Stimulated activated CD8-positive, alpha-beta memory T cell treated with anti-CD3 and anti-CD28 coated beads, Interleukin-2, amount 100 ng/mL, for 1 hour (primary cell): ENCODE data around the gene SLC2A1.

Experiments used
- DNase-seq, 2 donors: peaks; one replicate each; pipeline ENCODE4 v3.0.0-alpha.2; 2020; ENCODE audit warnings: low read depth in 2 of 2

SLC2A1 gene

DNA sequence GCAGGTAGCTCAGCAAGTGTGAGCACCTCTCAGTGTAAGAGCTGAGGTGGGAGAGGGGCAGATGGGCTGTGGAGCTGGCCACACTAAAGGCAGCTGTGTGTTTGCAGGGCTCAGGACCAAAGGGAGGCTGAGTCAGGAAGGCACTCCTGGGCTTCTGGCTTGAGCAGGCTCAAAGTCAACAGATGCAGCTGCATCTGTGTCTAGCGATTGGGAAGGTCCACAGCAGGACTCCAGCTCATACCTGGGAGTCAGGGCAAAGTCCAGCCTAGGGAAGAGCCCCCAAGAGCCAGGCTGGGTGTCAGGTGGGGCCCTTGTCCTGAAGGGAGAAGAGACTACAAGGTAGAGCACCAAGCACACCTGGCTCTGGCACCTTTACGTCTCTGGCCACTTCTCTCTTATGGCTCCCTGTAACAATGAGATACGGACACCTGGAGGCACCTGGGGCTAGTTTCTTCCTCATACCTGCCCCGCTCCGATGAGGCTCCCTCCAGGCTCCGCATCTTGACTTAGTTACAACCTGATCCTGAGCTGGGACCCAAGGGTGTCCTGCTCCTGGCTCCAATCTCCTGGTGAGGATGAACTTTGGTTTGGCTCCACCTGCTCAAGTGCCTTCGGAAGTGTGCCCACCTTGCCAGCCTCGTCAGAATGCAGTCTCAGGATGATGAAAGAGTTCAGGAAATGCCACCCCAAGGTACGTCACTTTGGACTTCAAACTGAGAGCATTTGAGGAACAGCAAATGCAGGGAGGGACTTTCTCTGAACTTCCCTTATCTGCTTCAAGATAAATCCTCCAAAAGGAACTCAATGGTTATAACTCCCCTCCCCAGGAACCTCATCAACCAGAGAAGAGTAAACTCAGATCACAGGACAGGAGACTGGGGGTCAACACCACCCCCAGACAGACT is 21.5 kb upstream of the SLC2A1 start:
- no peak for DNase-seq

- DNase-seq: no peak
Observed at GRCh38 chr1:42979036-42979430, 20.4 kb upstream of the SLC2A1 start.

DNA sequence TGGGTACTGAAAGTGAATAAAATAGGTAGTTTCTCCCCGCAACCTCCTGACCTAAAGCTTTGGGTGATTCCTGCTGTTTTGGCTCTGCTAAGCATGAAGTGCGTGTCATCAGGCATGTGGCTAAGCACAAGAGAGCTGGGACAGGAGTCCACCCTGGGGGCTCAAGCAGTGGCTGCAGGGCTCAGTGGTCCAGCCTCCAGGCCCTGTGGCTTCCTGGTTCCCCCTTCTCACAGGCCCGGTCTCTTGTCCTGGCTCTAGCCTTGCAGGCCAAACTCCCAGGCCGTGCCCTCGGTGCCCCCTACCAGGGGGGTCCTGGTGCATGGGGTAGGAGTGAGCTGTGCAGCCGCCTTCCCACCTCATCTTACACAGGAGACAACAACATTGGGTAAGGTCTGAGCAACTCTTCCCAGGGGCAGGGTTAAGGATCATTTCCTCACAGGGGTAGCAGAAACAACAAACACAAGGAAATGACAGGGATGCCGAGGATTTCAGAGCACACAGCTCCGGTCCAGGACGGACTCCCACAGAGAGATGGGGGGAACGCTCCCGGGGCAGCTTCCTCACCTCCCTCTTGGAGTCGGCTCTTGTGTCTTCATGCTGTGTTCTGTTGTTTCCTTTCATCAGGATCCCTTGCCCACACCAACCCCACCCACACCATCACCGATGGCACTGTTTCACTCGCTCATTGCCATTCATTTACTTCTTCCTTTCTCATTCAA is 19.8 kb upstream of the SLC2A1 start:
- no peak for DNase-seq

GRCh38 chr1:42977653-42978052 is 19.0 kb upstream of the SLC2A1 start:
- no peak for DNase-seq

- DNase-seq: no peak
Observed at GRCh38 chr1:42975561-42976225, 17.0 kb upstream of the SLC2A1 start.

DNA sequence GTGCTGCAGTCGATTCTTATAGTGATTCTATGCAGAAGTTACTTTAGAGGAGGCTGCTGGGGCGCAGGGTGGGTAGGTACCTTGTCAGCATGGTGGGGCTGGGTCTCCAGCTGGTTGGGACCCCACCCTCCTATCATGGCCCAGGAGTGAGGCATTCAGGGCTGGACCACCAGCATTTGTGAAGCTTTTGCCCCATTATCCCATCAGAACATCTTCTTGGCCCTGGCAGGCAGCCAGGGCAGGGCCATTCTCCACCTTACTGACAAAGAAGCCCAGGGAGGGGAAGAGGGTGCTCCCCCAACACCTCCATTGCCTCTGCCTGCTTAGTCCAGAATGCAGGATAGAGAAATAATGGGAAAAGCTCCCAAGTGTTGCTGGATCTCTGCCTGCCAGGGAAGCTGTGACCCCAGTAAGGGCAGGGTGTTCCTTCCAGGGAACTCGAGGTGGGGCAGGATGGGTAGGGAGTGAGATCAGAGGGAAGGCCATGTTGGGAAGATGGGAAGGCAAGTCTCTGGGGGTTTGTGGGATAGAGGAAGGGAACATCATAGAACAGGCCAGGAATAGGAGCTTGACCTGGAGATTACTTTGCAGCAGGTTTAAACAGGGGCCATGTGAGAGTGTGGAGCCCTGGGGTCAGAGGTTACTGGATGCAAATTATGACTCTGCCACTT is 16.2 kb upstream of the SLC2A1 start:
- DNase-seq: no peak

GRCh38 chr1:42973799-42974198 is 15.1 kb upstream of the SLC2A1 start:
- DNase-seq: no peak

DNA sequence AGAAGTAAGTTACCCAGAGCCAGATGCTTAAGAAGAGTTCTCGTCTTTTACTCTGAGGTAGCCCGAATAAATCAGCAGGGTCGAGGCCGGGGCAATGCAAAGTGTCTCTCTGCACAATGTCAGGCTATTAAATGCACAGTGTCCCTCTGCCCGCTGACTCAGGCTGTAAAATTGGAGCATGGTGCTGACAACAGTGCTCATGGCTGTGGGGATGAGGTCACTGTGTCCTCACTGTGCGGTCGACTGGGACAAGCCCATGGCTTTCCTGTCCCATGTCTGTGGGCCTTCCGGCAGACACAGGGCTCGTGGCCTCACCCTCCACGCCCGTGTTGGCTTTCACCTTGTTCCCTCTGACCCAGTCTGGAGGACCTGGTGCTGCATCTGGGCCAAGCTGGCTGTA is 14.6 kb upstream of the SLC2A1 start:
- no peak for DNase-seq

GRCh38 chr1:42971841-42972291 is 13.2 kb upstream of the SLC2A1 start:
- DNase-seq: no peak

- DNase-seq: no peak
Observed at GRCh38 chr1:42970143-42970542, 11.5 kb upstream of the SLC2A1 start.

DNA sequence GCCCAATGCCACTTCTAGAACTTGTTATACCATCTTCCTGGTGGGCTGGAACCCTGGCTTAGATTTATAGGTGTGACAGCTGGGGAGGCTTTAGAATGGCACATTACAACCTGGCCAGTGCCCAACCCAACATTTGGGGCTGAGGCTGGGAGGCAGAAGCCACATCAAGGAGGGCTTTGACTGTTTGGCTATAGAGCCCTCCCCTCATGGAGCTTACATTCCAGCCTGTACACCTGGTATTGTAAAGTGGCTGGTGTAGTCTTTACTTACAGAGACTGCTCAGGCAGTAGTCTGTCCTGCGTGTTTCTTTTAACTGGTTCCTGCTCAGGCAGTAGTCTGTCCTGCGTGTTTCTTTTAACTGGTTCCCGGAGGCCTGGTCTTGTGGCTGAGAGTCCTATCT is 10.0 kb upstream of the SLC2A1 start:
- DNase-seq: no peak

DNA sequence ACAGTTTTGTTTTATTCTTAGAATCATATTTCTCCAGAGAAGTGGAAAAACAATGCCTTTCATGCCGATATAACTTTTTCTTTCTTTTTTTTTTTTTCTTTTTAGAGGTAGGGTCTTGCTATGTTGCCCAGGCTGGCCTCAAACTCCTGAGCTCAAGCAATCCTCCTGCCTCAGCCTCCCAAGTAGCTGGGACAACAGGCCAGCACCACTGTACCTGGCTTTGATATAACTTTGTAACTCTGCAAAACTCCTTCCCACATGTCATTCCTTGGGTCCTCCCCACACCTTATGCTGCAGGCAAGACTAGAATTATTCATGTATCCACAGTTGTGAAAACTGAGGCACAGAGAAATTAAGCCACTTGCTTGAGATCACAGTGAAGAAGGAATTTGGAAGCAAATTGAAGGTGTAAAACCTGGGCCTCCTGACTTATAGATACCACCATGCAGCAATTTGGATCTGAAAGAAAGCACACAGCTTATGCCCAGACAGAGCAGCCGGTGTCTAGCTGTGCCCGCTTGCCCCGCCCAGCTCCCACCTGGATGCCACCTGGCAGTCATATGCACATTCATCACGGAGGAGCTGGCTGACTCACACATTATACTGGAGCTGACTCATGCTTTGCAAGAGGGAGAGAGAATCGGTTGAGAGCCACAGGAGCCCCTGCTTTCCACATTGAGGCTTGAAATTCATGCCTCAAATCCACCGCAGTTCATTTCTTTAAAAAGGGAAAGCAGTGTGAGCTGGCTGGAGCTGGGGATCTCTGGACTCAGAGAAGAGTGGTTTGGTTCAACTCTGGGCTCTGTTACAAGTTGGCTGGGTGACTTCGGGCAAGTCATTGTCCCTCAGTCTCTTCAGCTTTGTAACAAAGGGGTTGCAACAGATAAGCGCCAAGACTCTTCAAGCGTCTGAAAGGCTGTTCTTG is 8.3 kb upstream of the SLC2A1 start:
- no peak for DNase-seq

DNA sequence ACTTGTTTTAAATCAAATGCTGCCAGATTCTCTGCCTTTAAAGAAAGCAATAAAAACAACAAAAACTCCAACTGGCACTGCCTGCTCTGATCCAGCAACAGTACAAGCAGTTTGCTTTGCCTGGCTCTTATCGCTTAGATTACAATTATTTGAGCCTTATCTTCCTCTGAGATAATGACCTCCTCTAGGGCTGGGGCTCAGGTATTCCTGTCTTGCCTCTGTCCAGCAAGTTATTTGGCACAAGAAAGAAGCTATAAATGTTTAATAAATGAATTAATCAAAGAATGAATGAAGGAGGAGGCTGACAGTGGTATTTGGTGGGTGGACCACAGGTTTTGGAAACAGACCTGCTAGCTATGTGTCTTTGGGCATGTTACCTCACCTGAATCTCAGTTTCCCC is 6.7 kb upstream of the SLC2A1 start:
- DNase-seq: no peak

- DNase-seq: no peak
Observed at GRCh38 chr1:42964044-42964812, 5.6 kb upstream of the SLC2A1 start.

DNA sequence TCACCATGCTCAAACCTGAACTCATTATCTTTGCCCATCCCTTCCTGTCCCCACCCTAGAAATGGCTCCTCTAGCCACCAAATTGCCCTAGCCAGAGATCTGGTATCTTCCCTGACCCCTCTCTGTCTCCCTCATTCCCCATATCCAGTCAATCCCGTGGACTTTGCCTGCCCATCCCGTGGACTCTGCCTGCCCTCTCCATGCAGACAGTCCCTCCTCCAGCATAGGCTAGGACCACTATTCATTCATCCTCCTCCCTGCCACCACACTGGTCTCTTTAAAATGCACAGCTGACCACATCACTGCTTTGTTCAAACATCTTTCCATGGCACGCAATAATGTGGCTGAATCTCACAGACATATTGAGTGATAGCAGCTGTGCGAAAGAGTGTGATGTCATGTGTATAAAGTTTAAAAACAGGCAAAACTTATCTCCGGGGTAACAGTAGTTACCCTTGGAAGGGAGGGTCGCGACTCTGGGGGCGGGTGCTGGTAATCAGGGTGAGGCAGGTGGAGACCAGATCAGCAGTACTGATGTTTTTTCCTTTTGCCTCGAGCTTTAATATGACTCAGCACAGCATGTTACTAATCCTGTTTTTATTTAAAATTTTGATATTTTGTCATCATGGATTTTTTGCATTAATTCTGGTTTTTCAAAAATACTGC is 4.8 kb upstream of the SLC2A1 start:
- DNase-seq: no peak

DNA sequence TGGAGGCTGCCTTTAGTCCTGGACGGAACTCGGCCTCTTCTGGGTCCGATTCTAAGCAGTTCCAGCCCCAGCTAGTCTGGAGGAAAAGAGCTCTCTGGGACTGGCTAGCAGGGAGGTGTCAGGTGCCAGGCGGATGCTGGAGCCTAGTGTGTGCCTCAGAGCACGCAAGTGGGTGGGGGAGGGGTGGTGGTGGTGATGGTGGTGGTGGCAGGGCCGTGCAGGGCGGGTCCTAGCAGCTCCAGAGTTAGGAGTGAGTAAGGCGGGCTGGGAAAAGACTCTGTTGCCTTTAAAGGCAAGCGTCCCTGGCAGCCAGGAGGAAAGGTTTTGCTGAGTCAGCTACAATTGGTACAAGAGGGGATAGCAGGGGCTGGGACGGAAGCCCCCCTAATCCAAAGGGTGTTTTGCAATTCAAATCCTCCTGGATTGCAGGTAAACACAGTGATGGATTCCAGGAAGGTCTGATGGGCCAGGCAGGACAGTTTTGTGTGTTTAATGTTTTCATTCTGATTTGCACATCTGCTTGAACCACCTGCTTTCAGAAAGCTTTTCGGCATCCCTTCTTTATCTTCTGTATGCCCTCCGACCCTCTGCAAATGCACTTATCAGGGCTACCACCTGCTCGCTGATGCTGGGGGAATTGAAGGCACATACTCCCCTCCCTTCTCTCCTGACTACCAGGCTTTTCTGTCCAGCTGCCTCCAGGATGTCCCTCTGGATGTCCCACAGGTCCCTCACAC is 4.1 kb upstream of the SLC2A1 start:
- DNase-seq: no peak

DNA sequence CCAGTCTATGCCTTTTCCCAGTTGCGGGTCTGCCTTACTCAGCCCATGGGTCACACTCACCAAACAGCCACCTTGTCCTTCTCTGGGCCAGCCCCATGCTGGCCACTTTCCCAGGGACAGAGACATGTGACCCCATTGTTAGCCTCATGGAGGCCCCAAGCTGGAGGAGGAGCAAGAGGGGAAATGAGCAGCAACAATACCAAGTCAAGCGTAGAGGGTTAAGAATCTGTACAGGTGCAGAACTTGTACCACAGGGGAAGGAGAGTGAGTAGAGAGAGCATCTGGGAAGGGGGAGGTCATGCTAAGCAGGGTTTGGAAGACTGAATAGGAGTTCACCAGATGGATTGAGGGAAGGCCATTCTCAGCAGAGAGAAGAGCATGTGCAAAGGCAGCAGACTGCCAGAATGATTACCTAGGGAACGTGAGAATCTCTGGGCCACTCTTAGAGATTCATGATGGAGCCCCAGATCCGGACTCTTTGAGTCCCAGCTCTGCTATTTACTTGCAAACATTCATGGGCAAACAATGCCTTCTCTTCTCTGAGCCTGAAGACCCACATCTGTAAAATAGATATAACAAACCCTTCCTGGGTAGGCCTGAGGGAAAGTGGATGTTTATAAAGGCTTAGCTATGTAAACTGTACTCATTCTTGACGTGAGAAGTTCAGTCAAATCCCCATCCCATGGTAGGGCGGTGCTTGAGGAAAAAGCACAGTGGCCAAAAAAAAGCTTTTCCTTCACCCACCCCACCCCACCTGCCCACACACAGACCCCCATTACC is 2.8 kb upstream of the SLC2A1 start:
- DNase-seq: no peak
